Measurements from ENCODE around the gene WDR41.

DNA sequence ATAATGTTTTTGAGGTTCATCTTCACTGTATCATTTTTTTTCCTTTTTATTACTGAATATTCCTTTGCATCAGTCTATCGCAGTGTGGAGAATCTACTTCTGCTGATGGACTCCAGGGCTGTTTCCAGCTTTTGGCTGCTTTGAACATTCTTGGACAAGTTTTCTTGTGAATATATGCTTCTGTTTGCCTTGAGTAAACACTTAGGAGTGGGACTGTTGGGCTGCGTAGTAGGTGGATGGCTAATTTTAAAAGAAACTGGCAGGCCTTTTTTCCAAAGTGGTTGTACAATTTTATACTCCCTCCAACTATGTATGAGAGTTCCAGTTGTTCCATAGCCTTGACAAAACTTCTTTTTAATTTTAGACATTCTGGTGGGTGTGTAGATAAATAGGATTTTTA lies 102.4 kb downstream of the WDR41 start:
- TF ChIP-seq GATA2 (IDR thresholded peaks at IDR 0.05; ENCODE audit: low read depth, low read length): no peak
- TF ChIP-seq GATA3 (IDR thresholded peaks at IDR 0.05; ENCODE audit: low read depth, low read length): no peak

All from SH-SY5Y (cell line).